ENCODE measurements around the gene ITGB2.
A peak's percentile ranks its signal among the peaks of the same experiment; 100 is the strongest.

The ITGB2 gene

GRCh38 chr21:44842721-44843445 is 77.8 kb downstream of the ITGB2 start:
- no peak for DNase-seq

- DNase-seq: no peak
These were observed 78.6 kb downstream of the ITGB2 start for GRCh38 chr21:44842087-44842486.

- DNase-seq: no peak
These were observed 79.9 kb downstream of the ITGB2 start for GRCh38 chr21:44840771-44841170.

GRCh38 chr21:44838951-44839350 is 81.7 kb downstream of the ITGB2 start:
- DNase-seq: no peak

- peak in 1 of 2 experiments; percentile 95 for DNase-seq
These were observed 82.4 kb downstream of the ITGB2 start for GRCh38 chr21:44838039-44838895.

- DNase-seq: peak in 1 of 2 experiments; percentile 95
These were observed 83.2 kb downstream of the ITGB2 start for GRCh38 chr21:44837537-44837936.

GRCh38 chr21:44836666-44837471 is 83.8 kb downstream of the ITGB2 start:
- DNase-seq: peak; percentile 92 to 98

GRCh38 chr21:44836349-44836665 is 84.4 kb downstream of the ITGB2 start:
- no peak for DNase-seq
